Kidney (tissue), 14 donors: ENCODE measurements around the gene TCERG1. TPM values are rescaled to one million over a fixed set of nuclear protein-coding genes. Genes with fewer than 3 reads are reported as not detected.

Experiments used
- DNase-seq, 5 donors: peaks; one replicate each; pipeline ENCODE4 v3.0.0-alpha.2; 2013 to 2020
- FAIRE-seq: peaks from 2 replicates; lab custom pipeline; 2012; peaks lifted over from hg19 to GRCh38; lab: Jason Lieb, UNC
- H3K27ac ChIP-seq, 2 donors: one replicate each; pipeline ENCODE4 v1.7.0; 2013; ENCODE audit warnings: low read depth in 2 of 2, low read length in 2 of 2, inconsistent platforms in 1 of 2
- H3K27me3 ChIP-seq: one replicate; pipeline ENCODE4 v1.7.1; 2013; ENCODE audit warnings: low read length, inconsistent platforms; ENCODE audit not compliant: control insufficient read depth, insufficient read depth
- H3K36me3 ChIP-seq, 3 donors: one replicate each; pipeline versions ENCODE4 v1.7.0 to v1.7.1; 2013; ENCODE audit warnings: low read length in 3 of 3, control low read depth in 1 of 3, inconsistent platforms in 1 of 3; ENCODE audit not compliant: insufficient read depth in 3 of 3, control insufficient read depth in 2 of 3
- H3K4me1 ChIP-seq, 3 donors: one replicate each; pipeline versions ENCODE4 v1.7.0 to v1.7.1; 2013; ENCODE audit warnings: low read length in 3 of 3, inconsistent platforms in 1 of 3, low read depth in 1 of 3; ENCODE audit not compliant: control insufficient read depth in 2 of 3, insufficient read depth in 2 of 3
- H3K4me3 ChIP-seq, 3 donors: one replicate each; pipeline versions ENCODE4 v1.7.0 to v1.8.1; 2013; ENCODE audit warnings: low read length in 3 of 3, control low read depth in 1 of 3, inconsistent platforms in 1 of 3
- H3K9ac ChIP-seq, 3 donors: one replicate each; pipeline versions ENCODE4 v1.7.0 to v1.7.1; 2013; ENCODE audit warnings: low read length in 3 of 3, control low read depth in 1 of 3, inconsistent platforms in 1 of 3
- H3K9me3 ChIP-seq, 3 donors: one replicate each; pipeline versions ENCODE4 v1.7.0 to v1.7.1; 2013; ENCODE audit warnings: low read length in 3 of 3, control low read depth in 1 of 3, inconsistent platforms in 1 of 3; ENCODE audit not compliant: control insufficient read depth in 2 of 3, insufficient read depth in 1 of 3
- intact Hi-C: fragments of 100-400 bp; cut with DNase I; formaldehyde crosslinking; loops from one replicate; pipeline ENCODE4 v1.11.1; 2022
- polyA plus RNA-seq: library from polyadenylated mRNA; stranded (reverse); fragments of 350-450 nt; fragmentation: Illumina TruSeq; extraction: RNeasy Lipid Tissue Mini Kit (QIAGEN cat#74804); gene quantifications from one replicate; pipeline ENCODE4 v1.2.3, GENCODE V29; 2014; ENCODE audit warnings: low read depth, low replicate concordance; ENCODE audit not compliant: insufficient read depth
- total RNA-seq: library from RNA; stranded (reverse); fragmentation: NEBNext Ultra II Directional; extraction: Animal tissue kit (Norgen Biotek cat#: 25700); gene quantifications from one replicate; pipeline ENCODE4 v1.2.1, GENCODE V29; 2021
- TF ChIP-seq, protein P1 (sequence below): IDR thresholded peaks from 3 replicates; pipeline ENCODE4 v1.5.1; 2012; ENCODE audit warnings: mild to moderate bottlenecking, moderate library complexity, borderline replicate concordance; ENCODE audit not compliant: insufficient read depth; ENCODE audit errors: extremely low read depth
- donor health status: control.
- donor health status: control.
- donor health status: control.
- donor health status: control.
- donor health status: control.
- donor health status: DM: yes; HTN: yes; CAD: no.
- donor health status: Normal renal cell carcinoma (clear cell type).

TCERG1 gene
- total and polyA plus RNA-seq, 2 donors from 2014 or later, result 16.7 to 48.6 TPM

- no peak overlapping the region for H3K4me3 ChIP-seq
- H3K36me3 ChIP-seq, result peaks cover 0 to 5% (median 0%) of the 10 kb centered on the region in 3 donors
- intact Hi-C loops, result no loop called here
- peaks cover 0 to 8% (median 4%) of the 10 kb centered on the region in 3 donors for H3K4me1 ChIP-seq
- TF ChIP-seq, protein P1, sequence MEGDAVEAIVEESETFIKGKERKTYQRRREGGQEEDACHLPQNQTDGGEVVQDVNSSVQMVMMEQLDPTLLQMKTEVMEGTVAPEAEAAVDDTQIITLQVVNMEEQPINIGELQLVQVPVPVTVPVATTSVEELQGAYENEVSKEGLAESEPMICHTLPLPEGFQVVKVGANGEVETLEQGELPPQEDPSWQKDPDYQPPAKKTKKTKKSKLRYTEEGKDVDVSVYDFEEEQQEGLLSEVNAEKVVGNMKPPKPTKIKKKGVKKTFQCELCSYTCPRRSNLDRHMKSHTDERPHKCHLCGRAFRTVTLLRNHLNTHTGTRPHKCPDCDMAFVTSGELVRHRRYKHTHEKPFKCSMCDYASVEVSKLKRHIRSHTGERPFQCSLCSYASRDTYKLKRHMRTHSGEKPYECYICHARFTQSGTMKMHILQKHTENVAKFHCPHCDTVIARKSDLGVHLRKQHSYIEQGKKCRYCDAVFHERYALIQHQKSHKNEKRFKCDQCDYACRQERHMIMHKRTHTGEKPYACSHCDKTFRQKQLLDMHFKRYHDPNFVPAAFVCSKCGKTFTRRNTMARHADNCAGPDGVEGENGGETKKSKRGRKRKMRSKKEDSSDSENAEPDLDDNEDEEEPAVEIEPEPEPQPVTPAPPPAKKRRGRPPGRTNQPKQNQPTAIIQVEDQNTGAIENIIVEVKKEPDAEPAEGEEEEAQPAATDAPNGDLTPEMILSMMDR, result no peak
- DNase-seq (no peak), FAIRE-seq (no peak)
- H3K27ac ChIP-seq, result no peak overlapping the region
- no peak overlapping the region for H3K9ac ChIP-seq
- H3K27me3 ChIP-seq, result no peaks in the 10 kb centered on the region
- H3K9me3 ChIP-seq, result no peaks in the 10 kb centered on the region
Measured at GRCh38 chr5:146451411-146451810, 4.3 kb downstream of the TCERG1 start.

GRCh38 chr5:146457431-146457830, 10.3 kb downstream of the TCERG1 start:
- no peaks in the 10 kb centered on the region for H3K9me3 ChIP-seq
- no peaks in the 10 kb centered on the region for H3K27me3 ChIP-seq
- intact Hi-C loops, result no loop called here
- no peak overlapping the region for H3K9ac ChIP-seq
- H3K4me1 ChIP-seq, result peaks cover 0 to 4% (median 0%) of the 10 kb centered on the region in 3 donors
- DNase-seq (no peak), FAIRE-seq (no peak)
- no peak overlapping the region for H3K27ac ChIP-seq
- TF ChIP-seq, protein P1, result no peak
- H3K36me3 ChIP-seq, result peaks cover 5 to 14% (median 11%) of the 10 kb centered on the region in 3 donors
- H3K4me3 ChIP-seq, result no peak overlapping the region

GRCh38 chr5:146458894-146459293, 11.8 kb downstream of the TCERG1 start:
- H3K4me1 ChIP-seq, result no peaks in the 10 kb centered on the region
- H3K36me3 ChIP-seq, result peaks cover 10 to 21% (median 15%) of the 10 kb centered on the region in 3 donors
- H3K27ac ChIP-seq, result no peak overlapping the region
- no peak overlapping the region for H3K4me3 ChIP-seq
- intact Hi-C loops, result no loop called here
- no peaks in the 10 kb centered on the region for H3K27me3 ChIP-seq
- H3K9ac ChIP-seq, result no peak overlapping the region
- H3K9me3 ChIP-seq, result no peaks in the 10 kb centered on the region
- TF ChIP-seq, protein P1, result no peak
- FAIRE-seq (no peak), DNase-seq (no peak)

- no peaks in the 10 kb centered on the region for H3K9me3 ChIP-seq
- no peak overlapping the region for H3K27ac ChIP-seq
- TF ChIP-seq, protein P1, result no peak
- H3K4me3 ChIP-seq, result no peak overlapping the region
- intact Hi-C loops, result no loop called here
- peaks cover 14 to 31% (median 18%) of the 10 kb centered on the region in 3 donors for H3K36me3 ChIP-seq
- no peaks in the 10 kb centered on the region for H3K4me1 ChIP-seq
- H3K27me3 ChIP-seq, result no peaks in the 10 kb centered on the region
- no peak overlapping the region for H3K9ac ChIP-seq
- no peak for DNase-seq
- FAIRE-seq, result no peak
Measured at GRCh38 chr5:146461319-146461718, 14.2 kb downstream of the TCERG1 start.
